Measurements from ENCODE around the gene TPRKB. TPM values are rescaled to one million over a fixed set of nuclear protein-coding genes. Genes with fewer than 3 reads are reported as not detected.
"Not testable (repeated sequence)": the region's sequence is repeated elsewhere in the genome, so short reads cannot be mapped to it uniquely, and the experiment has no call there.

The TPRKB gene
- total RNA-seq, 1 donor from 2014 or later: 33.3 TPM

DNA sequence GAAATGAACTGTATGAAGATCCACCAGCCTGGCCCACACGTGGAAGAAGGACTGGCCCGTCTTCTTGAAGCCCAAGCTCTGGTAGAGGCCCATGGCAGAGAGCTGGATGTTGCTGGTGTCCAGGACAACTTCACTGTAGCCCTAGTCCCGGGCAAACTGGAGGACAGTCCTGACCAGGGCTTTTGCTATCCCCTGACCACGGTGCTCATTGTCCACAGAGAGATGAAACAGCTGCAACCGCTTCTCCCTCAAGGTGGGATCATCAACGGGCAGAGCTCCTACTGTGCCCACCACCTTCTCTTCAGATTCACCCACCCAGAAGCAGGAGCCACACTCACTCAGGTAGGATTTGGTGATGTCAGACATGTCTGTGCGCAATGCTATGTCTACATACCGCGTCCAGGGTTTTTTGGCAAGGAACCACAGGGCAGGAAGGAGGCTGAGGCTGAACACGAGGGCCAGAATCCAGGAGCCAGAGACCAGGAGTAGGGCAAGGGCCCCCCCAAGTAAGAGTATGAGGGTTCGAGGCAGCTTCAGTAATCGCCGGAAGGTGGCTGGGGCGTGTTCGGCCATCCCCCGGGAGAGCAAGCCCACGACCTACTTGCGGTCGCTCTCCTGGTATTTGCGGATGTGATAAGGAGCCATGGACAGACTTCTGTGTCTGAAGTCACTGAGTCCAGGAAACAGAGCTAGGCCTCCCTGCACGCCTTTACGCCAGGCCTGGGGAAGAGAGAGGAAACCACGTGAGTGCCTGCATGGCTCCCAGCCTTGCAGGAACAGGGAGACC lies 36.3 kb downstream of the TPRKB start:
- Mint-ChIP-seq H3K27me3 (ENCODE audit: unreplicated experiment) (peaks cover 11% of the 10 kb centered on the region), H3K9me3 (ENCODE audit: unreplicated experiment) (no peaks in the 10 kb centered on the region), H3K4me3 (ENCODE audit: unreplicated experiment) (no peak overlapping the region), H3K4me1 (ENCODE audit: unreplicated experiment) (peaks cover 39% of the 10 kb centered on the region), H3K27ac (ENCODE audit: unreplicated experiment) (no peak overlapping the region), H3K36me3 (ENCODE audit: low read depth, unreplicated experiment) (peaks cover 10% of the 10 kb centered on the region)
- TF ChIP-seq, protein P1, sequence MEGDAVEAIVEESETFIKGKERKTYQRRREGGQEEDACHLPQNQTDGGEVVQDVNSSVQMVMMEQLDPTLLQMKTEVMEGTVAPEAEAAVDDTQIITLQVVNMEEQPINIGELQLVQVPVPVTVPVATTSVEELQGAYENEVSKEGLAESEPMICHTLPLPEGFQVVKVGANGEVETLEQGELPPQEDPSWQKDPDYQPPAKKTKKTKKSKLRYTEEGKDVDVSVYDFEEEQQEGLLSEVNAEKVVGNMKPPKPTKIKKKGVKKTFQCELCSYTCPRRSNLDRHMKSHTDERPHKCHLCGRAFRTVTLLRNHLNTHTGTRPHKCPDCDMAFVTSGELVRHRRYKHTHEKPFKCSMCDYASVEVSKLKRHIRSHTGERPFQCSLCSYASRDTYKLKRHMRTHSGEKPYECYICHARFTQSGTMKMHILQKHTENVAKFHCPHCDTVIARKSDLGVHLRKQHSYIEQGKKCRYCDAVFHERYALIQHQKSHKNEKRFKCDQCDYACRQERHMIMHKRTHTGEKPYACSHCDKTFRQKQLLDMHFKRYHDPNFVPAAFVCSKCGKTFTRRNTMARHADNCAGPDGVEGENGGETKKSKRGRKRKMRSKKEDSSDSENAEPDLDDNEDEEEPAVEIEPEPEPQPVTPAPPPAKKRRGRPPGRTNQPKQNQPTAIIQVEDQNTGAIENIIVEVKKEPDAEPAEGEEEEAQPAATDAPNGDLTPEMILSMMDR (IDR thresholded peaks at IDR 0.05; ENCODE audit: unreplicated experiment): no peak
- no peak for DNase-seq (ENCODE audit: low spot score)

DNA sequence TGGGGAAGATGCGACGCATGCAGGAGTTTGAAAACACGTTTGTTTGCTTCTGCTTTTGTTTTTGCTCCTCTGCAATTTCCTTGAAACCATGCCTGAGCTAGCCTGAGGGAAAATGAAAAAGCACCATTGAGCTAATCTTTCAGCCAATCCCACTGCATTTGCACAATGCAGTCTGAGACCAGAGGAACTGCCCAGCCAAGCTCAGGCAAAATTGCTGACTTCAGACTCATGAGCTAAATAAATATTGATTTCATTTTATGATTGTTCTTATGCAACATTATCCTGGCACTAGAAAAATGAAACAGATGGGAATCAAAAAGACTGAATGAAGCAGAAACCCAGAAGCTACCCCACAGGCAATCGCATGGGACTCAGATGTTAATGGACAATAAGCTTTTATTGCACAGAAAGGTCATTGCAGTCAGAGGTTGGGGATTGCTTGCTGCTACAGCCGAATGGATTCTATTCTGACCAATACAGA lies 37.0 kb downstream of the TPRKB start:
- TF ChIP-seq, protein P1 (IDR thresholded peaks at IDR 0.05; ENCODE audit: unreplicated experiment): no peak
- H3K4me3 Mint-ChIP-seq (ENCODE audit: unreplicated experiment): no peak overlapping the region
- peaks cover 10% of the 10 kb centered on the region for H3K36me3 Mint-ChIP-seq (ENCODE audit: low read depth, unreplicated experiment)
- H3K9me3 Mint-ChIP-seq (ENCODE audit: unreplicated experiment): no peaks in the 10 kb centered on the region
- peaks cover 35% of the 10 kb centered on the region for H3K4me1 Mint-ChIP-seq (ENCODE audit: unreplicated experiment)
- H3K27ac Mint-ChIP-seq (ENCODE audit: unreplicated experiment): no peak overlapping the region
- no peak for DNase-seq (ENCODE audit: low spot score)
- H3K27me3 Mint-ChIP-seq (ENCODE audit: unreplicated experiment): peaks cover 8% of the 10 kb centered on the region

DNA sequence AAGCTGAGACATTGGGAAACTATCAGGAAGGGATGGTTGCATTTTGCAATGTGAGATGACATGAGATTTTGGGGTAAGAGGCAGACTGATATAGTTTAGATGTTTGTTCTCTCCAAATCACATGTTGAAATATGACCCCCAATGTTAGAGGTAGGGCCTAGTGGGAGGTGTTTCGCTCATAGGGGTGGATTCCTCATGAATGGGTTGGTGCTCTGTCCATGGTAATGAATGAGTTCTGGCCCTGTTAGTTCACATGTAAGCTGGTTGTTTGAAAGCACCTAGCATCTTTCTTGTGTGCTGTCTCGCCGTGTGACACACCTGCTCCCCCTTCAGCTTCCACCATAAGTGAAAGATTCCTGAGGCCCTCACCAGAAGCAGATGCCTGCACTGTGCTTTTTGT lies 37.7 kb downstream of the TPRKB start:
- Mint-ChIP-seq H3K4me3 (ENCODE audit: unreplicated experiment) (no peak overlapping the region), H3K9me3 (ENCODE audit: unreplicated experiment) (no peaks in the 10 kb centered on the region), H3K4me1 (ENCODE audit: unreplicated experiment) (peaks cover 28% of the 10 kb centered on the region), H3K36me3 (ENCODE audit: low read depth, unreplicated experiment) (peaks cover 10% of the 10 kb centered on the region), H3K27me3 (ENCODE audit: unreplicated experiment) (peaks cover 4% of the 10 kb centered on the region), H3K27ac (ENCODE audit: unreplicated experiment) (no peak overlapping the region)
- DNase-seq (ENCODE audit: low spot score): no peak
- TF ChIP-seq, protein P1 (IDR thresholded peaks at IDR 0.05; ENCODE audit: unreplicated experiment): no peak

DNA sequence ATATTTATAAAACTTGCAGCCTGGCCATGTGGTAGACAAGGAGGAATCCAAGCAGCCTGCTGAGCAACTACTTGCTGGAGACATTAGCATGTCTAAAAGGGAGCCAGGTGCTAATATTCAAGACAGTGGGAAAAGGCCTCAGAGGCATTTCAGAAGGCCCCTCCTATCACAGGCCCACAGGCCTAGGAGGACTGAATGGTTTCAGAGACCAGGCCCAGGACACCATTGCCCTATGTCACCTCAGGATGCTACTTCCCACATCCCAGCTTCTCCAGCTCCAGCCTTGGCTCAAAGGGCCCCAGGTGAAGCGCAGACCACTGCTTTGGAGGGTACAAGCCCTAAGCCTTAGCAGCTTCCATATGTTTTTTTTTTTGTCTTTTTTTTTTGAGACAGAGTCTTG lies 39.0 kb downstream of the TPRKB start:
- peaks cover 2% of the 10 kb centered on the region for H3K27me3 Mint-ChIP-seq (ENCODE audit: unreplicated experiment)

DNA sequence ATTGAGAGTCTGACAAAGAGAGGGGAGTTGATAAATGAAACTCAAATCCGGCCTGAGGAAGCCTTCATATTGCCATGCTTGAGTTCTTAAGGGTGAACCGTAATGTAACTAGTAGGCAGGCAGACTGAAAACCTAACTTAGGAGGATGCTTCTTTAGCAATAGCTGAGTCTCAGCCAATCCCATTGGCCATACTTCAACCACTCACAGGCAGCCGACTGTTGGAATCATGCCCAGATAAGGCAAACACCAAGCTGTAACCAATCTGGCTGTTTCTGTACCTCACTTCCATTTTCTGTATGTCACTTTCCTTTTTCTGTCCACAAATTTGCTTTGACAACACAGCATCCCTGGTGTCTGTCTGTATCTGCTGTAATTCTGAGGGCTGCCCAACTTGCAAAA lies 39.5 kb downstream of the TPRKB start:
- H3K9me3 Mint-ChIP-seq (ENCODE audit: unreplicated experiment): no peaks in the 10 kb centered on the region
- DNase-seq (ENCODE audit: low spot score): no peak
- H3K4me1 Mint-ChIP-seq (ENCODE audit: unreplicated experiment): peaks cover 12% of the 10 kb centered on the region
- H3K27ac Mint-ChIP-seq (ENCODE audit: unreplicated experiment): no peak overlapping the region
- no peaks in the 10 kb centered on the region for H3K27me3 Mint-ChIP-seq (ENCODE audit: unreplicated experiment)
- H3K4me3 Mint-ChIP-seq (ENCODE audit: unreplicated experiment): no peak overlapping the region
- peaks cover 10% of the 10 kb centered on the region for H3K36me3 Mint-ChIP-seq (ENCODE audit: low read depth, unreplicated experiment)
- TF ChIP-seq, protein P1 (IDR thresholded peaks at IDR 0.05; ENCODE audit: unreplicated experiment): no peak

More for the DNA sequence above, 39.0 kb downstream of the TPRKB start:
- Mint-ChIP-seq H3K36me3 (ENCODE audit: low read depth, unreplicated experiment) (peaks cover 10% of the 10 kb centered on the region), H3K27ac (ENCODE audit: unreplicated experiment) (no peak overlapping the region), H3K4me3 (ENCODE audit: unreplicated experiment) (no peak overlapping the region), H3K9me3 (ENCODE audit: unreplicated experiment) (no peaks in the 10 kb centered on the region), H3K4me1 (ENCODE audit: unreplicated experiment) (peaks cover 17% of the 10 kb centered on the region)
- TF ChIP-seq, protein P1 (IDR thresholded peaks at IDR 0.05; ENCODE audit: unreplicated experiment): no peak
- DNase-seq (ENCODE audit: low spot score): no peak

DNA sequence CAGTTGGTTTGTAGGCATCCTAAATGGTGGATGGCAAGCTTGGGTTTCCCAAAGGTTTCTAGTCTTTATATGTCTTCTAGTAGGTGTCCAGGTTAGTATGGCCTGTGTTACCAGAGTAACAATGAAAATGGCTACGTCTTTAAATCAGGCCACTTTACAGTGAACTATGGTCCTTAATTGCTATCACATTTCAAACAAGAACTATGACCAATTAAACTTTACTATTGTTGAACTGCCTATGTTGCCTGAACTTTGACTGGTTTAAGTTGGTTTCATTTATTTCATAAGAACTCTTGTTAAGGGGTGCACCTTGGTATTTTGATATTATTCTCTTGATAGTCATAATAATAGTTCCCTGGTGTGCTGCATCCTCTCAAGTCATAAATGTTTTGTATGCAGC lies 40.2 kb downstream of the TPRKB start:
- not testable (repeated sequence) for H3K27ac Mint-ChIP-seq (ENCODE audit: unreplicated experiment); H3K27me3 Mint-ChIP-seq (ENCODE audit: unreplicated experiment); H3K4me3 Mint-ChIP-seq (ENCODE audit: unreplicated experiment); H3K4me1 Mint-ChIP-seq (ENCODE audit: unreplicated experiment); DNase-seq (ENCODE audit: low spot score); H3K36me3 Mint-ChIP-seq (ENCODE audit: low read depth, unreplicated experiment); H3K9me3 Mint-ChIP-seq (ENCODE audit: unreplicated experiment)

DNA sequence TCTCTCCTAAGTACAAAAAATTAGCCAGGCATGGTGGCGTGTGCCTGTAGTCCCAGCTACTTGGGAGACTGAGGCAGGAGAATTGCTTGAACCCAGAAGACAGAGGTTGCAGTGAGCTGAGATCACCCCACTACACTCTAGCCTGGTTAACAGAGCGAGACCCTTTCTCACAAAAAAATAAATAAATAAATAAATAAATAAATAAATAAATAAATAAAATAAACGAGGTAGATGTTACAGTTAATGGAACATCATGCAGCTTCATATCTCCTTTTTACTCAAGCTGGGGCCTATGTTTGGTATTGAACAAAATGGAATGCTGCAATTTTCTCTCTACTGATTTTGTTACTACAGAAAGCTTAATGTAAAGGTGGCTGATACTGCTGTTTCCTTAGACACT lies 40.6 kb downstream of the TPRKB start:
- not testable (repeated sequence) for H3K4me1 Mint-ChIP-seq (ENCODE audit: unreplicated experiment); H3K27me3 Mint-ChIP-seq (ENCODE audit: unreplicated experiment); H3K36me3 Mint-ChIP-seq (ENCODE audit: low read depth, unreplicated experiment); DNase-seq (ENCODE audit: low spot score); H3K4me3 Mint-ChIP-seq (ENCODE audit: unreplicated experiment); H3K27ac Mint-ChIP-seq (ENCODE audit: unreplicated experiment); H3K9me3 Mint-ChIP-seq (ENCODE audit: unreplicated experiment)
